ENCODE data around the gene PACRG.

Gene PACRG

DNA sequence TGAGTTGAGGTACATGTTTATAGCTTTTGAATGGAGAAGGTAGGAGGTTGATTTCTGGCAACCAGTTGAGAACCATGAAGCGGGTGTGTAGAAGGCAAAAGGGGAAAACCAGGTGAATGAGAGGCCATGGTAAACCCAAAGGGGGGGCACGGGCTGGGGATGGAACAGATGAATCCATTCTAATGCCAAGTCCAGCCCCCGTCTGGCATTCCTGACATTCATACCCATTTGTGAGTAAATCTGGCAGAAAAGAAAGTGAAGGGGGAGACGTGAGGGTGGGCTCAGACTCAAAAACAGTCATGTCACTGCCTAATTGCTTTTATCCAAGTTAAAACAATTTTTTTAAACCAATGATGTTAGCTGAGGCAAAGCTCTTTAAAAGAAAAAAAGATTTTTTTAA lies 513.9 kb downstream of the PACRG start:
- DNase-seq (ENCODE audit: low read depth in 2 of 2), result no peak

DNA sequence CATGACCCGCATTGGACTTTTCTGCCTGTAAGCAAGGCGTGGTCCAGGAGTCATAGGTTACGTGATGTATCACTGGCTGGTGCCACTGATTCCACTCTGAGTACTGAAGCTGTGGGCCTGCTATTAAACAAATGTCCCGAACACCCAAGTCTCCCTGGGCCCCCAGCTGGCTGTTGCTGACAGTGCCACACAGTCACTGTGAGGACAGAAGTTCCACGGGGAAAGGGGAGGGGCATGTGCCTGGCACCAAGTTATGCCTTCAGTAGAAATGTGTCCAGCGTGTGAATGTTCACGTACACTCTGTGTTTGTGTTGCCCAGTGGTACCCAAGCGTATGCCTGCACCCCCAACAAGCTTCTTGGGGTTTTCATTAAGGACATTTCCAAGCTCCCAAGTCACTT lies 515.3 kb downstream of the PACRG start:
- DNase-seq (ENCODE audit: low read depth in 2 of 2), result no peak

DNA sequence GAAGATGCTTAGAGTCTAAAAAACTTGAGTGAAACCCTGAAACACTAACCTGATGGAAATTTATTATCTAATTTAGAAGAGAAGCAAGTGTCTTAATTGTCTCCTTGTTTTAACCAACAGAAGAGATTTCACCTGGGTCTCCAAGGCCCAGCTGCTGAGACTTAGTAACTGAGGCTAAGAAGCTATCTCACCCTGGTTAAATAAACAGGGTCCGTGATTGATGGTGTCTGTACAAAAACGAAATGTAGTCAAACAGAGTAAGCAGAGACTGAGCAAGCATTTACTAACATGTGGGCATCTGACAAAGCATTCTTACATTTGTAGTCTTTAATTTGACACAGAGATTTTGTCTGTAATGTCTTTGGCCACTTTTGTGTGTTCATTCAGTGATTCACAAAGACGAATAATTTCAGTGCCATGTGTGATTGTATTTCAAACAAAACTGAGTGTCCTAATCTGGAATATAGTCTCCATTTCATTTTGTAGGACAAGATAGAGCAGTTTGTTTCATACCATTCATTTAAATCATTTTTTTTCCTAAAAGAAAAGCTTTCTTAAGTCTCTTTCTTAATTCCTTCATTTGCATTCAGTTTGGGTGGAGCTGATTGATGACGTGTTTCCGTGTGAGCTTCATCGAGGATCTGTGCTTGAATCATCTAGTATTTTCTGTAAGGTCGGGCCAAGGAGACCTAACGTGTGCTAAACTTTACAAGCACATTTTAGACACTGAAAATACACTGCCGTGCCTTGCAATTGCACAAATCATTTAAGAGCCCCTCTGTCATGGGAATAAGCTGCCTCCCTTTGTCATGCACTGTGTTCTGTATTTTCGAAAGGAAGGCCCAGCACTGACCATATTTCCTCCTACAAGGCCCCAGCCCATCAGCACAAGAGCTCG lies 516.2 kb downstream of the PACRG start:
- no peak for DNase-seq (ENCODE audit: low read depth in 2 of 2)

GRCh38 chr6:163248051-163248450 lies 520.3 kb downstream of the PACRG start:
- no peak for DNase-seq (ENCODE audit: low read depth in 2 of 2)

GRCh38 chr6:163249651-163250101 lies 521.9 kb downstream of the PACRG start:
- DNase-seq (ENCODE audit: low read depth in 2 of 2), result no peak

- DNase-seq (ENCODE audit: low read depth in 2 of 2), result no peak
These were observed 522.3 kb downstream of the PACRG start for GRCh38 chr6:163250116-163250515.

DNA sequence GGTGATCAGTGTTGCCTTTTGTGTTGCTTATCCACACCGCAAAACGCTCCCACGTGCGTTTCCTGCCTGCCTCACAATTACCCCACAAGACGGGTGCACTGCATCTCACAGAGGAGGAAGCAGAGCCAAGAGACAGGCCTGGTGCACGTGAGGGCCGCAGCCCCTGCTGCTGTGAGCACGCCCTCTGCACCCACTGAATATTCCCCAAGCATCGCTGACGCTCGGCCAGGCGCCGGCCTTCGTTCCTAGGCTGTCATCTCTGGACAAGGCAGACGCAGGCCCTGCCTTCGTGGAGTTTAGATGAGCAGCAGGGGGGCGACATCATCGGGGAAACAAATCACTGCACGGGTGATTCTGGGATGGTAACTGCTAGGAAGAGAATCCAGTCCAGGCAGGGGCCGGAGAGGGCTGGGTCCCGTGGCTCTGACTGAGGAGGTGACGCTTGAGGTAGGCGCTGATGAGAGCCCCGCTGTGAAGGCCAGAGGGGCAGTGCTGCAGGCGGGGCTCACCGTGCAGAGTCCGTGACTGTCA lies 524.4 kb downstream of the PACRG start:
- no peak for DNase-seq (ENCODE audit: low read depth in 2 of 2)

DNA sequence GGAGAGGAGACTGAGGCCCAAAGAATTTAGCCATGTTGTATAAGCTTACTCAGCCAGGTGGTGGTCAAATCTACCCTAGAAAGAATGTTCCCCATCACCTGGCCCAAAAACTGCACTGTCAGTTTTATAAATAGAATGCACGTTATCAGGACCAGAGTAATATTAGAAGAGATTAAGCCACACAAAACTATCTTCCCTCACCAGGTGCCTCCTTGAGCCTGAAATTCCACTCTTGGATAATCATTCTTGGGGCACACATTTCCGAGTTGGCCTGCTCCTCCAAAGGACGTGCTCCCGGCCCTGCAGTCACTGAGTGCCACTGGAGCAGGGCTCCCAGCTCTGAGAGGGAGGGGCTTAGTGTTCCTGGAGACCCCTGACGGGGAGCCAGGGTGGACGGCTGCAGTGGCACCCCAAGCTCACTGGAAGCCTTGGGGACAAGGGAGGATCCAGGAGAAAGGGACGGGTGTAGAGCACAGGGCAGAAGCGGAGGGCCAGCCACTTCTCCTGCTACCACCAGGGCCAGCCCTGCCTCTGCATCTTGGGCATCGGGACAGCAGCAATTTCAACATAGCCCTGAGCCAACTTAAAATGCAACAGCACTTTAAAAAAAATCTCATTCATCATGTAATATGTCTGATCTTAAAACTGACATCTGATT lies 525.9 kb downstream of the PACRG start:
- DNase-seq (ENCODE audit: low read depth in 2 of 2), result no peak

- no peak for DNase-seq (ENCODE audit: low read depth in 2 of 2)
These were observed 526.6 kb downstream of the PACRG start for GRCh38 chr6:163254341-163254835.

DNA sequence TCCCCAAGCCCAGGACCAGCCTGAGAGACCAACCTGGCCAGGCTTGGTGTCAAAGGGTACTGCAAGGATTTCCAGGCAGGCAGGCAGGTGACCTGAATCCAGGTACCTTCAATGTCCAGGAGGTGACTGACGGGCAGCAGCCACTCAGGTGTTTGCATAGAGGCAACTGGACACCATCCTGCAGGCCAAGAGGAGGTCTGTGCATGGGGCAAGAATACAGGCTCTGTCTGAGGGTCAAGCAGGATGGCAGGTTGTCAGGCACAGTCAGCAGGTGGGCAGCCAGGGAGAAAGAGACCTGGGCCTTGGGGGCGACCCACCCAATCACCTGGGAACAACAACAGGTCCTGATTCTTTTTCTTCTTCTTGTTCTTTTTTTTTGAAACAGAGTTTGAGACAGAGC lies 527.5 kb downstream of the PACRG start:
- no peak for DNase-seq (ENCODE audit: low read depth in 2 of 2)

GRCh38 chr6:163259689-163260088 lies 531.9 kb downstream of the PACRG start:
- no peak for DNase-seq (ENCODE audit: low read depth in 2 of 2)

GRCh38 chr6:163260111-163260895 lies 532.5 kb downstream of the PACRG start:
- DNase-seq (ENCODE audit: low read depth in 2 of 2), result no peak

DNA sequence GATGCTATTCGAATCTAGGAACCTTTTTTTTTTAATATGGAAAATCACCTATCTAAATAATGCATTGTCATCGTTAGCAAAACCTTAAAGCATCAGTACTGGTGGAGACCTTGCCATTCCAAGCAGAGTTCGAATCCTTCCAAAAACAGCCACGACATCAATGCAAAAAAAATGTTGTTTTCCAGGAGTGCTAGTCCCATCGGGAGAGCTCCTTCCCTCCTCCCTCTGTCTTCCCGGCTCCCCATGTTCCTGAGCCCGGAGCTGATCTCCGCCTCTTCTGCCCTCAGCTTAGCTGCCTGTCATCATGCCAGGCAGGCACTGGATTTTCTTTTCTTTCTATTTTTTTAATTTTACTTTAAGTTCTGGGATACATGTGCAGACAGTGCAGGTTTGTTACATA lies 533.1 kb downstream of the PACRG start:
- DNase-seq (ENCODE audit: low read depth in 2 of 2), result no peak

DNA sequence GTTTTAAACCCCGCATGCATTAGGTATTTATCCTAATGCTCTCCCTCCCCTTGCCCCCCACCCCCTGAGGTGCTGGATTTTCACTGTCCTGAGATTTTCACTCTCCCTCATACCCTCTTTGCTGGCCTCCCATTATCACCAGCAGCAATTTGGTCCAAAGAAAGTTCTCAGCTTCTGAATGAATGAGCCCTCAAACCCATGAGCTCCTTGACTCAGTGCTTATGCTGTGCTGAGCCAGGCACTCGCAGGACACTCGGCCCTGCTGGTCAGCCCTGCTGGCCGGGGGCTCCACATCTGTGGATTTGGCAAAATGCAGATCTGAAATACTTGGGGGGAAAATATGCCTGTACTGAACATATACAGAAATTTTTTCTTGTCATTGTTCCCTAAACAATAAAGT lies 533.6 kb downstream of the PACRG start:
- no peak for DNase-seq (ENCODE audit: low read depth in 2 of 2)

- no peak for DNase-seq (ENCODE audit: low read depth in 2 of 2)
These were observed 534.3 kb downstream of the PACRG start for GRCh38 chr6:163262080-163262479.

- DNase-seq (ENCODE audit: low read depth in 2 of 2), result no peak
These were observed 535.4 kb downstream of the PACRG start for GRCh38 chr6:163263196-163263595.

DNA sequence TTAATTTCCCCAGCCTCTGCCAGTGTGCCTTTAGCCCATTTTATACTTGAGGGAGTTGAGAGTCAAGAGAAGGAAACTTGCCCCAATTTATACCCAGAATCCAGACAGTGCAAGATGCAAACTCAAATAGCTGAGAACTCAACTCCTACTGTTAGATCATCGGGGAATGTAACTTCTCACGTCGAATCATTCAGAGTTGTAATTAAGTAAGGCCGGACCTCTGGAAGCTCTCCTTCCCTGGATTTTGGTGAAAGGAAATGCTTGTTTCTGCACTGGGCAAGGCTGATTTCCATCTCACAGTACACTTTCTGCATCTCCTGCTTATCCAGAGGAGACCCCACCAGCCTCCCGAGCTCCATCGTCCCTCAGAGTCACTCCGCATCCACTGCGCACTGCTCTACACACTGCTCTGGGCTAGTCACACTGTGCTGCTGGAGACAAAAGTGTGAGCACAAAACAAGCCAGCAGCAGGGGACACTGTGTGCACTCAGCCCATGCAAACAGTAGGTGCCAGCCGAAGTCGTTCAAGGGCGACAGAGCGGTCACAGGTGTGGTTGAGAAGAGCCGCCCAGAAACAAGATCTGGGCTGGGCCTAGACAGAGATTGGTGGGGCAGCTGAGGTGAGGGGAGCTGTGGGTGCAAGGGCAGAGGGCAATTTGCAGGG lies 536.4 kb downstream of the PACRG start:
- no peak for DNase-seq (ENCODE audit: low read depth in 2 of 2)

DNA sequence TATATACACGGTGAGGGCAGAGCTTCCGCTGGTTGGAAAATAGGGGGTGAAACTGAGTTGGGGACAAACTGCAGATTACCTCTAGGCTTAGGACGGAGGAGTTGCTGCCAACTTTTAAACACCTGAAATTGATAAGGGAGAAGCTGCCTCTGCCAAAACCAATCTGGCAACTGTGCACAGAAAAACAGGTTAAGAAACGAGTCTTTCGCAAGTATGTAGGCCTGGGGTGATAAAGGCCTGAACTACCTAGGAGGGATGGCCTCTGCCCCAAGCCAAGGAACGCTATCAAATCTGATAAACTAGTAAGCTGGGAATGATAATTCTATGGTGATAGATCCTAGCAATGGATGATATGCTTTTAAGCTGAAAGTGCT lies 536.9 kb downstream of the PACRG start:
- DNase-seq (ENCODE audit: low read depth in 2 of 2), result no peak

- DNase-seq (ENCODE audit: low read depth in 2 of 2), result no peak
These were observed 553.9 kb downstream of the PACRG start for GRCh38 chr6:163281634-163282033.

DNA sequence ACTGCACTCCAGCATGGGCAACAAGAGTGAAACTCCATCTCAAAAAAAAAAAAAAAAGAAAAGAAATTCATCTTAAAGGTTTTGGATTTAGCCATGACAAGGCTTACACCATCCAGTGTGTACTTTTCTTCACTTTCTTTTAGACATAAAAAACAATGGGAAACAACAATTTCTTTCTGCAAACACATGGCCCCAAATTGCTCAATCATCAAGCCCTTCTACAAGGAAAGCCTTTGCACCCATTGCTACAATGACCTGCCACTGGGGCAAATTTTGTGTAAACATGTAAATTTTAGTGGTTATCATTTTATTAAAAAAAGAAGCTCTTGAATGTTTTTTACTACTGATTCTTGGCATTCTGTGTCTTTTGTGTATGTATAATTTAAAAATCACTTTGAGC lies 554.9 kb downstream of the PACRG start:
- DNase-seq (ENCODE audit: low read depth in 2 of 2), result no peak

DNA sequence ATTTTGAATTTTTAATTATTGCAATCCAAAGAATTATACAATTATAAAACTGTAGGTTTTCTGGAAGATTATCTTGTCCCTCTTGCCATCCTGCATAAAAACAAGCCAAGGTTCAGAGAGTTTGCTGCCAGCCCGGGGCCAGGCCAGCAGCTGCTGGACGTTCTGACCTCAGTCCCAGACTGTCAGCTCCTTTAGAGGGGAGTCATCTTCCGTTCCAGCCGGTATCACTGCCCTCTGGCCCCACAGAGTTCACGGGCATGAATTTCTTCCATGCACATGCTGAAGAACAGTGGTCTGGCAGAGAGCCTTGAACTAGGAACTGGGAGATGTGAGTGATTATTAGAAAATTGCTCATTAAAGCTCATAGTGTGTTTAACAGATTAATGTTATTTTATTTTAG lies 556.4 kb downstream of the PACRG start:
- no peak for DNase-seq (ENCODE audit: low read depth in 2 of 2)
